H54 (cell line): ENCODE data around the gene GGACT.
"Not testable (repeated sequence)": the region's sequence is repeated elsewhere in the genome, so short reads cannot be mapped to it uniquely, and the experiment has no call there.

Experiments
- DNase-seq: peaks from one replicate; pipeline ENCODE4 v3.0.0; 2011; ENCODE audit warnings: low spot score, mixed read lengths; ENCODE audit not compliant: insufficient read length
- FAIRE-seq: peaks from 3 replicates; lab custom pipeline; 2011; peaks lifted over from hg19 to GRCh38; lab: Jason Lieb, UNC
- POLR2A ChIP-seq: IDR thresholded peaks from 2 replicates; pipeline ENCODE4 v1.6.1; 2011; ENCODE audit warnings: low read depth, mild to moderate bottlenecking, low read length

GGACT gene

GRCh38 chr13:100588331-100589177 lies at the start of gene GGACT:
Gene GGACT, minus strand, starts transcription at chr13:100588789. Its CDS starts 56,198 bp downstream, at chr13:100532591.
- FAIRE-seq (no peak), DNase-seq (peak; percentile 81)
- peak; percentile 26; the same call in 1 of the 2 replicates for TF ChIP-seq POLR2A

GRCh38 chr13:100637796-100638195 lies 49.2 kb upstream of the GGACT start:
- peak; percentile 70 for FAIRE-seq
- TF ChIP-seq POLR2A = no peak

GRCh38 chr13:100637380-100637779 lies 48.8 kb upstream of the GGACT start:
- DNase-seq (no peak), FAIRE-seq (no peak)
- no peak for TF ChIP-seq POLR2A

More at GRCh38 chr13:100637796-100638195, 49.2 kb upstream of the GGACT start:
- no peak for DNase-seq

- no peak for DNase-seq
- FAIRE-seq = peak; percentile 30
- TF ChIP-seq POLR2A = no peak
Observed at GRCh38 chr13:100636441-100636840, 47.9 kb upstream of the GGACT start.

GRCh38 chr13:100636004-100636403 lies 47.4 kb upstream of the GGACT start:
- no peak for TF ChIP-seq POLR2A
- FAIRE-seq = no peak
- DNase-seq = no peak

- TF ChIP-seq POLR2A = no peak
- DNase-seq (no peak), FAIRE-seq (peak; percentile 52)
Observed at GRCh38 chr13:100634696-100635095, 46.1 kb upstream of the GGACT start.

GRCh38 chr13:100633461-100633860 lies 44.9 kb upstream of the GGACT start:
- FAIRE-seq = peak; percentile 100
- no peak for TF ChIP-seq POLR2A
- peak; percentile 34 for DNase-seq

- DNase-seq = no peak
- TF ChIP-seq POLR2A = no peak
- FAIRE-seq = peak; percentile 43
Observed at GRCh38 chr13:100630555-100630954, 42.0 kb upstream of the GGACT start.

GRCh38 chr13:100627120-100627519 lies 38.5 kb upstream of the GGACT start:
- TF ChIP-seq POLR2A = no peak
- FAIRE-seq (no peak), DNase-seq (no peak)

GRCh38 chr13:100625447-100625846 lies 36.9 kb upstream of the GGACT start:
- no peak for DNase-seq
- FAIRE-seq = peak; percentile 61
- no peak for TF ChIP-seq POLR2A

GRCh38 chr13:100620792-100621191 lies 32.2 kb upstream of the GGACT start:
- DNase-seq = no peak
- TF ChIP-seq POLR2A = no peak
- peak; percentile 81 for FAIRE-seq

- FAIRE-seq = peak; percentile 33
- no peak for TF ChIP-seq POLR2A
- no peak for DNase-seq
Observed at GRCh38 chr13:100619940-100620339, 31.4 kb upstream of the GGACT start.

GRCh38 chr13:100618897-100619296 lies 30.3 kb upstream of the GGACT start:
- not testable (repeated sequence) for FAIRE-seq, DNase-seq

GRCh38 chr13:100613031-100613430 lies 24.4 kb upstream of the GGACT start:
- FAIRE-seq = peak; percentile 53
- DNase-seq = no peak
- TF ChIP-seq POLR2A = no peak
